H54 (cell line): ENCODE data around the gene STX17.

Experiments used
- DNase-seq: peaks from one replicate; pipeline ENCODE4 v3.0.0; 2011; ENCODE audit warnings: low spot score, mixed read lengths; ENCODE audit not compliant: insufficient read length
- FAIRE-seq: peaks from 3 replicates; lab custom pipeline; 2011; peaks lifted over from hg19 to GRCh38; lab: Jason Lieb, UNC
- POLR2A ChIP-seq: IDR thresholded peaks from 2 replicates; pipeline ENCODE4 v1.6.1; 2011; ENCODE audit warnings: low read depth, mild to moderate bottlenecking, low read length

STX17 gene

GRCh38 chr9:99922711-99923030 lies 16.2 kb downstream of the STX17 start:
- peak; percentile 45 for FAIRE-seq
- DNase-seq: no peak
- TF ChIP-seq POLR2A: no peak

- no peak for TF ChIP-seq POLR2A
- DNase-seq (no peak), FAIRE-seq (no peak)
Observed at GRCh38 chr9:99925541-99925940, 19.1 kb downstream of the STX17 start.

- FAIRE-seq: no peak
- no peak for TF ChIP-seq POLR2A
- no peak for DNase-seq
Observed at GRCh38 chr9:99929652-99930051, 23.2 kb downstream of the STX17 start.

GRCh38 chr9:99931155-99931840 lies 24.8 kb downstream of the STX17 start:
- peak; percentile 15 for FAIRE-seq
- no peak for DNase-seq
- no peak for TF ChIP-seq POLR2A

- peak; percentile 45 for FAIRE-seq
- DNase-seq: no peak
- TF ChIP-seq POLR2A: no peak
Observed at GRCh38 chr9:99936947-99937587, 30.6 kb downstream of the STX17 start.

- TF ChIP-seq POLR2A: no peak
- DNase-seq: no peak
- FAIRE-seq: no peak
Observed at GRCh38 chr9:99947395-99947794, 40.9 kb downstream of the STX17 start.

- FAIRE-seq (no peak), DNase-seq (no peak)
- TF ChIP-seq POLR2A: no peak
Observed at GRCh38 chr9:99948482-99948881, 42.0 kb downstream of the STX17 start.

GRCh38 chr9:99948896-99949295 lies 42.4 kb downstream of the STX17 start:
- no peak for DNase-seq
- TF ChIP-seq POLR2A: no peak
- peak; percentile 86 for FAIRE-seq

GRCh38 chr9:99953861-99954507 lies 47.5 kb downstream of the STX17 start:
- no peak for FAIRE-seq
- DNase-seq: no peak
- TF ChIP-seq POLR2A: no peak

- no peak for FAIRE-seq
- no peak for TF ChIP-seq POLR2A
- DNase-seq: no peak
Observed at GRCh38 chr9:99954819-99955218, 48.4 kb downstream of the STX17 start.

- DNase-seq (no peak), FAIRE-seq (peak; percentile 50)
- TF ChIP-seq POLR2A: no peak
Observed at GRCh38 chr9:99955606-99956005, 49.2 kb downstream of the STX17 start.

- FAIRE-seq: peak; percentile 91
- DNase-seq: no peak
- TF ChIP-seq POLR2A: no peak
Observed at GRCh38 chr9:99962680-99963261, 56.3 kb downstream of the STX17 start.

GRCh38 chr9:99964336-99964735 lies 57.9 kb downstream of the STX17 start:
- FAIRE-seq (no peak), DNase-seq (no peak)
- TF ChIP-seq POLR2A: no peak

- FAIRE-seq: no peak
- no peak for TF ChIP-seq POLR2A
- no peak for DNase-seq
Observed at GRCh38 chr9:99966001-99966400, 59.5 kb downstream of the STX17 start.
